CD14-positive monocyte (primary cell): Measurements from ENCODE around the gene TNKS1BP1. TPM values are rescaled to one million over a fixed set of nuclear protein-coding genes. Genes with fewer than 3 reads are reported as not detected.

ENCODE experiments used
- DNase-seq, 3 donors: peaks; one replicate each; pipeline ENCODE4 v3.0.0-alpha.2; 2011 to 2022
- H2AFZ ChIP-seq: 2 replicates; pipeline ENCODE4 v1.6.0; 2012; ENCODE audit warnings: mild to moderate bottlenecking, low read depth, low read length, inconsistent platforms; ENCODE audit not compliant: insufficient read depth, poor library complexity, severe bottlenecking
- H3K27ac ChIP-seq, 2 donors: 1 replicate in 1 of 2; 2 replicates in 1 of 2; pipeline ENCODE4 v1.5.1; 2012 to 2013; ENCODE audit warnings: low read length in 2 of 2, control low read depth in 1 of 2, inconsistent platforms in 1 of 2, low read depth in 1 of 2, mild to moderate bottlenecking in 1 of 2
- H3K27me3 ChIP-seq, 2 donors: one replicate each; pipeline versions ENCODE4 v1.6.0 to v1.6.1; 2011 to 2013; ENCODE audit warnings: low read length in 2 of 2; ENCODE audit not compliant: control insufficient read depth in 2 of 2, insufficient read depth in 2 of 2
- H3K36me3 ChIP-seq, 2 donors: replicated peaks in 1 of 2; 1 replicate in 1 of 2; 2 replicates in 1 of 2; pipeline versions ENCODE4 v1.5.1 to v1.6.1; 2012 to 2013; ENCODE audit warnings: low read length in 2 of 2, control low read depth in 1 of 2, inconsistent platforms in 1 of 2, mild to moderate bottlenecking in 1 of 2; ENCODE audit not compliant: insufficient read depth in 2 of 2, control insufficient read depth in 1 of 2
- H3K4me1 ChIP-seq, 2 donors: 1 replicate in 1 of 2; 2 replicates in 1 of 2; pipeline versions ENCODE4 v1.5.1 to v1.6.1; 2012 to 2013; ENCODE audit warnings: low read length in 2 of 2, control low read depth in 1 of 2, inconsistent platforms in 1 of 2, mild to moderate bottlenecking in 1 of 2, moderate library complexity in 1 of 2; ENCODE audit not compliant: insufficient read depth in 2 of 2, control insufficient read depth in 1 of 2
- H3K4me2 ChIP-seq: replicated peaks from 2 replicates; pipeline ENCODE3; 2012; ENCODE audit warnings: low read length, moderate library complexity, mild to moderate bottlenecking; ENCODE audit not compliant: poor library complexity, severe bottlenecking; ENCODE audit errors: extremely low read depth
- H3K4me3 ChIP-seq, 3 experiments: fragments of 200-600 bp in 1 of 3; sonication (generic) in 1 of 3; replicated peaks in 1 of 3; 1 replicate in 2 of 3; 2 replicates in 1 of 3; pipeline ENCODE4 v1.5.1; 2011 to 2013; ENCODE audit warnings: low read length in 3 of 3, mild to moderate bottlenecking in 3 of 3, control low read depth in 2 of 3, low read depth in 2 of 3, inconsistent platforms in 1 of 3, moderate library complexity in 1 of 3
- H3K79me2 ChIP-seq: 2 replicates; pipeline ENCODE4 v1.6.0; 2012; ENCODE audit warnings: mild to moderate bottlenecking, control low read depth, inconsistent platforms, low read length, moderate library complexity; ENCODE audit not compliant: insufficient read depth
- H3K9ac ChIP-seq: 2 replicates; pipeline ENCODE4 v1.6.0; 2017; ENCODE audit warnings: low read length, mild to moderate bottlenecking; ENCODE audit not compliant: insufficient read depth, poor library complexity, severe bottlenecking
- H3K9me3 ChIP-seq, 2 donors: replicated peaks in 1 of 2; 1 replicate in 1 of 2; 2 replicates in 1 of 2; pipeline versions ENCODE4 v1.5.1 to v1.6.1; 2012 to 2013; ENCODE audit warnings: low read length in 2 of 2, control low read depth in 1 of 2; ENCODE audit not compliant: control insufficient read depth in 1 of 2, insufficient read depth in 1 of 2
- H4K20me1 ChIP-seq: 2 replicates; pipeline ENCODE4 v1.6.0; 2012; ENCODE audit warnings: mild to moderate bottlenecking, low read length, control low read depth, moderate library complexity; ENCODE audit not compliant: insufficient read depth
- H3K27ac Mint-ChIP-seq, 7 donors: one replicate each; pipeline ENCODE4 v1.8.0; 2020; ENCODE audit warnings: mild to moderate bottlenecking in 7 of 7, mixed read lengths in 7 of 7, moderate library complexity in 6 of 7, inconsistent platforms in 2 of 7
- H3K27me3 Mint-ChIP-seq, 3 donors: one replicate each; pipeline ENCODE4 v1.8.0; 2021 to 2022; ENCODE audit warnings: low read depth in 3 of 3, mild to moderate bottlenecking in 3 of 3, mixed read lengths in 3 of 3, moderate library complexity in 3 of 3, inconsistent platforms in 1 of 3
- H3K36me3 Mint-ChIP-seq, 2 donors: one replicate each; pipeline ENCODE4 v1.8.0; 2020; ENCODE audit warnings: mixed read lengths in 2 of 2, inconsistent platforms in 1 of 2, mild to moderate bottlenecking in 1 of 2
- H3K4me1 Mint-ChIP-seq: one replicate; pipeline ENCODE4 v1.8.0; 2020; ENCODE audit warnings: mild to moderate bottlenecking, mixed read lengths
- H3K4me3 Mint-ChIP-seq, 2 donors: one replicate each; pipeline ENCODE4 v1.8.0; 2020; ENCODE audit warnings: mild to moderate bottlenecking in 2 of 2, mixed read lengths in 2 of 2, moderate library complexity in 1 of 2
- H3K9me3 Mint-ChIP-seq, 7 donors: one replicate each; pipeline ENCODE4 v1.8.0; 2020 to 2022; ENCODE audit warnings: mixed read lengths in 7 of 7, mild to moderate bottlenecking in 6 of 7, moderate library complexity in 6 of 7, inconsistent platforms in 2 of 7
- WGBS: methylation state at CpG from one replicate; pipeline ENCODE4 v1.1.5; 2013; ENCODE audit warnings: missing lambda C conversion rate; ENCODE audit not compliant: insufficient coverage; 5-methylcytosine and 5-hydroxymethylcytosine counted together
- intact Hi-C, 2 donors: fragments of 100-400 bp; cut with micrococcal nuclease; formaldehyde crosslinking; loops; one replicate each; pipeline versions ENCODE4 v1.15.0 to v1.15.1; 2023
- polyA plus RNA-seq, 3 donors: library from polyadenylated mRNA; depleted of rRNA in 1 of 3; unstranded in 2 of 3; stranded (reverse) in 1 of 3; fragments of 300-500 nt in 2 of 3; fragments of >200 nt in 1 of 3; fragmentation: Illumina TruSeq in 2 of 3; gene quantifications; 1 replicate in 2 of 3; 2 replicates in 1 of 3; pipeline ENCODE4 v1.2.3, GENCODE V29; 2012 to 2021
- TF ChIP-seq, protein P1 (sequence below): fragments of 200-600 bp; IDR thresholded peaks from one replicate; pipeline ENCODE4 v1.8.0; 2022; ENCODE audit warnings: antibody characterized with exemption, mild to moderate bottlenecking

The TNKS1BP1 gene
- polyA plus RNA-seq, 3 donors: 0.29 to 1.2 (median 0.50) TPM

- no peaks in the 10 kb centered on the region for H3K9me3 ChIP-seq
- H3K79me2 ChIP-seq: no peaks in the 10 kb centered on the region
- H4K20me1 ChIP-seq: no peaks in the 10 kb centered on the region
- no peak for DNase-seq
- TF ChIP-seq, protein P1, sequence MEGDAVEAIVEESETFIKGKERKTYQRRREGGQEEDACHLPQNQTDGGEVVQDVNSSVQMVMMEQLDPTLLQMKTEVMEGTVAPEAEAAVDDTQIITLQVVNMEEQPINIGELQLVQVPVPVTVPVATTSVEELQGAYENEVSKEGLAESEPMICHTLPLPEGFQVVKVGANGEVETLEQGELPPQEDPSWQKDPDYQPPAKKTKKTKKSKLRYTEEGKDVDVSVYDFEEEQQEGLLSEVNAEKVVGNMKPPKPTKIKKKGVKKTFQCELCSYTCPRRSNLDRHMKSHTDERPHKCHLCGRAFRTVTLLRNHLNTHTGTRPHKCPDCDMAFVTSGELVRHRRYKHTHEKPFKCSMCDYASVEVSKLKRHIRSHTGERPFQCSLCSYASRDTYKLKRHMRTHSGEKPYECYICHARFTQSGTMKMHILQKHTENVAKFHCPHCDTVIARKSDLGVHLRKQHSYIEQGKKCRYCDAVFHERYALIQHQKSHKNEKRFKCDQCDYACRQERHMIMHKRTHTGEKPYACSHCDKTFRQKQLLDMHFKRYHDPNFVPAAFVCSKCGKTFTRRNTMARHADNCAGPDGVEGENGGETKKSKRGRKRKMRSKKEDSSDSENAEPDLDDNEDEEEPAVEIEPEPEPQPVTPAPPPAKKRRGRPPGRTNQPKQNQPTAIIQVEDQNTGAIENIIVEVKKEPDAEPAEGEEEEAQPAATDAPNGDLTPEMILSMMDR: no peak
- intact Hi-C loops: no loop called here
- H3K4me2 ChIP-seq: no peak overlapping the region
- 96% methylated on average over 14 of the region's 15 CpGs for WGBS
- peaks cover 14% of the 10 kb centered on the region for H3K4me1 Mint-ChIP-seq
- peaks cover 0 to 2% of the 10 kb centered on the region in 2 donors for H3K36me3 Mint-ChIP-seq
- no peak overlapping the region for H3K4me3 ChIP-seq
- no peak overlapping the region for H2AFZ ChIP-seq
- H3K27me3 ChIP-seq: no peaks in the 10 kb centered on the region
- H3K27me3 Mint-ChIP-seq: peaks cover 4 to 9% (median 8%) of the 10 kb centered on the region in 3 donors
- H3K4me1 ChIP-seq: peaks cover 13 to 22% of the 10 kb centered on the region in 2 donors
- no peak overlapping the region for H3K4me3 Mint-ChIP-seq
- peaks cover 0 to 4% (median 0%) of the 10 kb centered on the region in 7 donors for H3K9me3 Mint-ChIP-seq
- H3K27ac Mint-ChIP-seq: no peak overlapping the region
- no peak overlapping the region for H3K27ac ChIP-seq
- no peaks in the 10 kb centered on the region for H3K36me3 ChIP-seq
- H3K9ac ChIP-seq: no peak overlapping the region
Observed at GRCh38 chr11:57314221-57314973, 10.4 kb downstream of the TNKS1BP1 start.

DNA sequence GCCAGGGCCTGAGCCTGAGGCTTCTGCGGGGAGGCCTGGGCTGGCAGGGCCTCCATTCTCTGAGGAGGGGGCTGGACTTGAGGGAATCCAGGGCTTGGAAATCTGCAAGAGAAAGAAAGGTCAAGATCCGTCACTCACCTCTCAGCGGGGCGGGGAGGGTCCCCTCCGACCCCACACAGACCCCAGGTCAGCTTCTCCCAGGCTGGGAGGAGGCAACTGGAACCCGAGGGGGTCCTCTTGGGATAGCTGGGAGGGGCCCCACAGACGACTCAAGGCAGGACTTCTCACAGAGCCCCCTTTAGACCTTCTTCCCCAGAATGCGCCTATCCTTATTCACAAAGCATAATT is 11.0 kb downstream of the TNKS1BP1 start:
- intact Hi-C loops: no loop called here
- H3K36me3 Mint-ChIP-seq: peaks cover 0 to 2% of the 10 kb centered on the region in 2 donors
- no peak overlapping the region for H3K4me2 ChIP-seq
- no peak overlapping the region for H2AFZ ChIP-seq
- peaks cover 4 to 9% (median 8%) of the 10 kb centered on the region in 3 donors for H3K27me3 Mint-ChIP-seq
- no peak overlapping the region for H3K4me3 Mint-ChIP-seq
- DNase-seq: no peak
- TF ChIP-seq, protein P1: no peak
- no peaks in the 10 kb centered on the region for H3K27me3 ChIP-seq
- H3K9me3 Mint-ChIP-seq: peaks cover 0 to 2% (median 0%) of the 10 kb centered on the region in 7 donors
- no peaks in the 10 kb centered on the region for H4K20me1 ChIP-seq
- H3K4me3 ChIP-seq: no peak overlapping the region
- no peak overlapping the region for H3K27ac Mint-ChIP-seq
- peaks cover 13 to 22% of the 10 kb centered on the region in 2 donors for H3K4me1 ChIP-seq
- H3K79me2 ChIP-seq: no peaks in the 10 kb centered on the region
- no peaks in the 10 kb centered on the region for H3K9me3 ChIP-seq
- no peaks in the 10 kb centered on the region for H3K36me3 ChIP-seq
- 94% methylated on average over 3 of the region's 8 CpGs for WGBS
- peaks cover 14% of the 10 kb centered on the region for H3K4me1 Mint-ChIP-seq
- H3K9ac ChIP-seq: no peak overlapping the region
- no peak overlapping the region for H3K27ac ChIP-seq
